Activated T-helper 17 cell treated with anti-CD3 and anti-CD28 coated beads, Interleukin-2, amount 50 U/mL, for 72 hours (primary cell): ENCODE measurements around the gene RNF223. TPM values are rescaled to one million over a fixed set of nuclear protein-coding genes. Genes with fewer than 3 reads are reported as not detected.
A peak's percentile ranks its signal among the peaks of the same experiment; 100 is the strongest.

Experiments used
- ATAC-seq: fragments of 150-1000 bp; cut with Tn5 transposase; replicated peaks from 2 replicates; pipeline ENCODE4 v1.10.0; 2021; ENCODE audit warnings: mild to moderate bottlenecking, moderate library complexity
- H3K27ac Mint-ChIP-seq: one replicate; pipeline ENCODE4 v1.8.0; 2022; ENCODE audit warnings: mixed read lengths
- H3K27me3 Mint-ChIP-seq: one replicate; pipeline ENCODE4 v1.8.0; 2022; ENCODE audit warnings: mixed read lengths
- H3K36me3 Mint-ChIP-seq: one replicate; pipeline ENCODE4 v1.8.0; 2022; ENCODE audit warnings: low read depth, mild to moderate bottlenecking, mixed read lengths
- H3K4me1 Mint-ChIP-seq: one replicate; pipeline ENCODE4 v1.8.0; 2022; ENCODE audit warnings: mixed read lengths
- H3K4me3 Mint-ChIP-seq: one replicate; pipeline ENCODE4 v1.8.0; 2022; ENCODE audit warnings: mild to moderate bottlenecking, mixed read lengths
- H3K9me3 Mint-ChIP-seq: one replicate; pipeline ENCODE4 v1.8.0; 2022; ENCODE audit warnings: mixed read lengths
- total RNA-seq, 2 donors: library from RNA; stranded (reverse); gene quantifications; one replicate each; pipeline ENCODE4 v1.2.3, GENCODE V29; 2022

Gene RNF223
- total RNA-seq, 2 donors from 2014 or later: not detected

GRCh38 chr1:1094981-1095380 is 20.9 kb upstream of the RNF223 start:
- Mint-ChIP-seq H3K4me1 (peaks cover 15% of the 10 kb centered on the region), H3K9me3 (peaks cover 11% of the 10 kb centered on the region), H3K27me3 (no peaks in the 10 kb centered on the region), H3K36me3 (peaks cover 15% of the 10 kb centered on the region), H3K27ac (no peak overlapping the region), H3K4me3 (no peak overlapping the region)
- no peak for ATAC-seq

GRCh38 chr1:1093610-1093943 is 19.5 kb upstream of the RNF223 start:
- Mint-ChIP-seq H3K36me3 (peaks cover 2% of the 10 kb centered on the region), H3K4me3 (no peak overlapping the region), H3K4me1 (peaks cover under 1% of the 10 kb centered on the region)

GRCh38 chr1:1092894-1093609 is 18.9 kb upstream of the RNF223 start:
- no peaks in the 10 kb centered on the region for H3K36me3 Mint-ChIP-seq
- H3K4me1 Mint-ChIP-seq: no peaks in the 10 kb centered on the region
- no peak overlapping the region for H3K4me3 Mint-ChIP-seq
- no peaks in the 10 kb centered on the region for H3K27me3 Mint-ChIP-seq
- ATAC-seq: peak; percentile 40
- H3K9me3 Mint-ChIP-seq: no peaks in the 10 kb centered on the region
- H3K27ac Mint-ChIP-seq: no peak overlapping the region

More at GRCh38 chr1:1093610-1093943, 19.5 kb upstream of the RNF223 start:
- no peak for ATAC-seq
- H3K27ac Mint-ChIP-seq: no peak overlapping the region
- no peaks in the 10 kb centered on the region for H3K27me3 Mint-ChIP-seq
- no peaks in the 10 kb centered on the region for H3K9me3 Mint-ChIP-seq

DNA sequence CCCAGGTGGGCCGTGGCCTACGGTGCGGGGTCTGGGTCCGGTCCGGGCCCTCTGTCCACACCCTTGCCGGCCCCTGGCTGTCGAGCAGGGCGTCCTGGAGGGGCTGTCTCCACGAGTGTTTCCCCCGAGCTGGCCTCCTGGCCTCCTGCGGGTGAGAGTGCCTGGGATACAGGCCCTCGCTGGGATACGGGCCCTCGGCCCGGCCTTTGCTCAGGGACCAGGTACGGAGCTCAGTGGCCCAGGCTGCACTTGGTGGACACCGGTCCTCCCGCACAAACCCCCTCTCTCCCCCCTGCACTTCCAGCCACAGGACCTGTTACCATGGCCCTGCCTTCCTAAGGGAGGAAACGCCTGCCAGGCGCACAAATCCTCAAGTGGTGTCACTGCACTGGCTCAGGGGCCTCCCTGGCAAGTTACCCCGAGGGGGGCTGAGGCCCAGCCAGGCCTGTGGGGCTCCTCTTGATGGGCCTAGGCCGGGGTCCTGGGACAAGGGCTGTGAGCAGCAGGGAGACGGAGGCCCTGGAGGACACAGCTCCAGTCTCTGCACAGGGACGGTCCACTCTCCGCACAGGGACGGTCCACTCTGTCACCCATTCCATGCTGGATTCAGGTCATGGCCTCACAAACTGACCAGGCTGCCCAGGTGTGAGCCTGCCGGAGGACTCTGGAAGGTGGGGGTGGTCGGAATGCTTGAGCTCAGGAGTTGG is 18.2 kb upstream of the RNF223 start:
- Mint-ChIP-seq H3K27ac (no peak overlapping the region), H3K4me3 (no peak overlapping the region), H3K27me3 (no peaks in the 10 kb centered on the region), H3K9me3 (no peaks in the 10 kb centered on the region), H3K4me1 (no peaks in the 10 kb centered on the region), H3K36me3 (no peaks in the 10 kb centered on the region)
- no peak for ATAC-seq

DNA sequence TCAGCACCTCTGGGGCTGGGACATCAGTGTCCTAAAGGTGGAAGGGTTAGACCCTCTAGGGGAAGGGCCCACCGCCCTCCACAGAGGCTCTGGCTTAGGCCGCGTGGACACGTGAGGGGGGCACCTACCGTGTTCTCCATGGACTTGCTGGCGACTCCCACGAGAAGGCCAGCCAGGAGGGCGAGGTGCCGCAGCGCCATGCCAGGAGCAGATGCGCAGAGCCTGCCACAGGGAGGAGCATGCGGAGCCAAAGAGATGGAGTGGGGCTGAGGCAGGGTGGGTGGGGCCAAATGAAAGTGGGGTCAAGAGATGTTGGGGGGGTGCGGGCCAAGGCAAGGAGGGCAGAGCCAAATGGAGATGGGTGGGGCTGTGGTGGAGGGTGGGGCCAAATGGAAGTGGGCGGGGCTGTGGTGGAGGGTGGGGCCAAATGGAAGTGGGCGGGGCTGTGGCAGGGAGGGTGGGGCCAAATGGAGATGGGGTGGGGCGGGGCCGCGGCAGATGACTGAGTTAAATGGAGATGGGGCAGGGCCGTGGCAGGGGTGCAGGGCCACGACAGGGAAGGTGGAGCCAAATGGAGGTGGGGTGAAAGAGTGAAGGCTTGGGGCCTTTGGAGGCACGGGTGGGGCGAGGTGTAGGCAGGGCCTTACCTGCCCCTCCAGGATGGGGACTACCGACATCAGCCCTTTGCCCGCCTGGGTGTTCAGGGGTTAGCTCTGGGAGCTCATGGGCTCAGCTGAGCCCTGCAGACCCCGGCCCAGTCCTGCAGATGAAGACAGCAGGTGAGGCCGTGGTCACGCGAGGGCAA is 17.4 kb upstream of the RNF223 start:
- no peak for ATAC-seq
- H3K27ac Mint-ChIP-seq: no peak overlapping the region
- no peaks in the 10 kb centered on the region for H3K27me3 Mint-ChIP-seq
- no peaks in the 10 kb centered on the region for H3K9me3 Mint-ChIP-seq
- no peaks in the 10 kb centered on the region for H3K4me1 Mint-ChIP-seq
- H3K36me3 Mint-ChIP-seq: no peaks in the 10 kb centered on the region
- H3K4me3 Mint-ChIP-seq: no peak overlapping the region

GRCh38 chr1:1090424-1091343 is 16.6 kb upstream of the RNF223 start:
- H3K36me3 Mint-ChIP-seq: no peaks in the 10 kb centered on the region
- no peak for ATAC-seq
- no peaks in the 10 kb centered on the region for H3K27me3 Mint-ChIP-seq
- no peaks in the 10 kb centered on the region for H3K9me3 Mint-ChIP-seq
- H3K4me1 Mint-ChIP-seq: no peaks in the 10 kb centered on the region
- no peak overlapping the region for H3K27ac Mint-ChIP-seq
- H3K4me3 Mint-ChIP-seq: no peak overlapping the region

- no peaks in the 10 kb centered on the region for H3K4me1 Mint-ChIP-seq
- H3K4me3 Mint-ChIP-seq: no peak overlapping the region
- H3K9me3 Mint-ChIP-seq: no peaks in the 10 kb centered on the region
- no peaks in the 10 kb centered on the region for H3K27me3 Mint-ChIP-seq
- H3K27ac Mint-ChIP-seq: no peak overlapping the region
- no peak for ATAC-seq
- H3K36me3 Mint-ChIP-seq: no peaks in the 10 kb centered on the region
Observed at GRCh38 chr1:1089731-1090423, 15.8 kb upstream of the RNF223 start.

- Mint-ChIP-seq H3K4me1 (no peaks in the 10 kb centered on the region), H3K9me3 (no peaks in the 10 kb centered on the region), H3K27ac (no peak overlapping the region), H3K36me3 (no peaks in the 10 kb centered on the region), H3K27me3 (no peaks in the 10 kb centered on the region), H3K4me3 (no peak overlapping the region)
- no peak for ATAC-seq
Observed at GRCh38 chr1:1088801-1089680, 14.9 kb upstream of the RNF223 start.

- no peaks in the 10 kb centered on the region for H3K27me3 Mint-ChIP-seq
- H3K4me1 Mint-ChIP-seq: no peaks in the 10 kb centered on the region
- H3K9me3 Mint-ChIP-seq: no peaks in the 10 kb centered on the region
- H3K4me3 Mint-ChIP-seq: no peak overlapping the region
- no peak overlapping the region for H3K27ac Mint-ChIP-seq
- ATAC-seq: no peak
- no peaks in the 10 kb centered on the region for H3K36me3 Mint-ChIP-seq
Observed at GRCh38 chr1:1088029-1088800, 14.1 kb upstream of the RNF223 start.

DNA sequence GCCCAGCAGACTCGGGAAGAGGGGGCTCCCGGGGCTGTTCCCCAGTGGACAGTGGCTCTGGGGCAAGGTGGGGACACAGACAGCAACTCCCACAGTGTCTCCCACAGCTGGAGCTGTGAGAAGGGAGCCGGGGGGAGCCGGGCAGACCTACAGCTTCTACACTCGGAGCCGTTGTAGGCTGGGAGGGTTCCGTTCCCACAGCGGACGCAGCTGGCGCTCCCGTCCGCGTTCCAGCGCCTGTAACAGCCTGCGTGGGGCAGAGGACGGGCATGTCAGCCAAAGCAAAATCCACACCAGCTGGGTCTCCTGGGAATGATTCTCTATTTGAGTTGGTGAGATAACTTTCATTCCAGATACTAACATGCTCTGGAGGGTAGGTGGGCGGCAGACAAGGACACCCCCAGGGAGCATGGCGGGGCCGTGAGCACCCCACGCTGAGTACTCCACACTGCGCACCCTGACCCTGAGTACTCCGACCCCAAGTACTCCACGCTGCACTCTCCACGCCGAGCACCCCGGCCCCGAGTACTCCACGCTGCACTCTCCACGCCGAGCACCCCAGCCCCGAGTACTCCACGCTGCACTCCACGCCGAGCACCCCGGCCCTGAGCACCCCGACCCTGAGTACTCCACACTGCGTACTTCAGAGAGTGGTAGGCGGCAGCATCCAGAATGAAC is 13.4 kb upstream of the RNF223 start:
- no peak for ATAC-seq
- no peak overlapping the region for H3K4me3 Mint-ChIP-seq
- H3K4me1 Mint-ChIP-seq: no peaks in the 10 kb centered on the region
- no peaks in the 10 kb centered on the region for H3K9me3 Mint-ChIP-seq
- H3K27me3 Mint-ChIP-seq: no peaks in the 10 kb centered on the region
- H3K27ac Mint-ChIP-seq: no peak overlapping the region
- H3K36me3 Mint-ChIP-seq: no peaks in the 10 kb centered on the region

GRCh38 chr1:1086911-1087341 is 12.8 kb upstream of the RNF223 start:
- H3K4me1 Mint-ChIP-seq: no peaks in the 10 kb centered on the region
- no peak for ATAC-seq
- H3K27ac Mint-ChIP-seq: no peak overlapping the region
- H3K27me3 Mint-ChIP-seq: no peaks in the 10 kb centered on the region
- no peak overlapping the region for H3K4me3 Mint-ChIP-seq
- H3K36me3 Mint-ChIP-seq: no peaks in the 10 kb centered on the region
- no peaks in the 10 kb centered on the region for H3K9me3 Mint-ChIP-seq
